ENCODE results near the gene STYX. TPM values are rescaled to one million over a fixed set of nuclear protein-coding genes. Genes with fewer than 3 reads are reported as not detected.
A peak's percentile ranks its signal among the peaks of the same experiment; 100 is the strongest.
"Not testable (repeated sequence)": the region's sequence is repeated elsewhere in the genome, so short reads cannot be mapped to it uniquely, and the experiment has no call there.

STYX gene
- total RNA-seq, 2 donors from 2014 or later: 13.4 to 14.0 TPM

DNA sequence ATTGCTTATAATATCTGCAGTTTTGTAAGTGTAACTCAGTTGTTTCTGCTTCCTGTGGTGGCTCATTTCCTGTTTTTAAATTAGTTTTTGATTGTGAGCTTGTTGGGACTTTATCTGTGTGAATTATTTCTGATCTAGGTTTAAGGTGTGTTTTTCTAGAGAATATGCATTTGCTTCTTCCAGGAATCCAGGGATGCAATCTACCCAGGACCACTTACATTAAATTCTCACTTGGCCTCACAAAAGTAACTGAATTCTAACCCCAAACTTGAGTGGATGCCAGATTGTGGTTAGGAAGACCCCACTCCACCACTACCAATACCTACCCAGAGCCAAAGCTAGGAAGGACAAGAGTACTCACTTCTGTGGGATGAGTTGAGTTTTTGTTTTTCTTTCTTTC lies 11.9 kb downstream of the STYX start:
- Mint-ChIP-seq H3K9me3 (no peaks in the 10 kb centered on the region), H3K4me3 (peak overlapping the region; percentile 86), H3K4me1 (peaks cover 29% of the 10 kb centered on the region), H3K27me3 (no peaks in the 10 kb centered on the region), H3K36me3 (ENCODE audit: low read depth) (peaks cover 17% of the 10 kb centered on the region), H3K27ac (peak overlapping the region; percentile 94)
- ATAC-seq (replicated peaks): peak; percentile 44

DNA sequence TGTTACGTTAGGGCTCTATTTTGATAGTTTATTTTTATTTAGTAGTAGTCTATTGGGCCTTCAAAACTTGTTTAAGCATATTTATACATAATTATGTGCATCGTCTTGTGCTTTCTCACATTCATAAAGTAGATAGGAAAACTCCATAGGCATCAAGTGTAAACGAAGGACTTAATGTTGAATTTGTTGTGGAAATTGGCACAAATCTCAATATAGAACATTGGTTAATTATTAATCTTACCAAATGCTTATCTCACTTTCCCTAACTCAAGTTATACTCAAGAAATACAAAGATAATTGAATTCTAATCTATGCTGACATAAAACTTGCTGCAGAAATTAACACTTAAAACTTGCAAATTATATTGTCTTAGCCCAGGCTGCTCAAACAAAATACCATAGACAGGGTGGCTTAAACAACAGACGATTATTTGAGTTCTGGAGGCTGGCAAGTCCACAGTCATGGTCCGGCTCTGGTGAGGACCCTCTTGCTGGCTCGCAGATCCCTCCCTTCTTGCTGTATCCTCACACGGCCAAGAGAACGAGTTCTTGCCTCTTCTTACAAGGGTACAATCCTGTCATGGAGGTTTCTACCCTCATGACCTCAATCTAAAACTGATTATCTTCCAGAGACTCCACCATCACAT lies 18.8 kb downstream of the STYX start:
- Mint-ChIP-seq H3K27ac (no peak overlapping the region), H3K9me3 (no peaks in the 10 kb centered on the region), H3K36me3 (ENCODE audit: low read depth) (peaks cover 71% of the 10 kb centered on the region), H3K4me3 (no peak overlapping the region), H3K4me1 (peaks cover 6% of the 10 kb centered on the region), H3K27me3 (no peaks in the 10 kb centered on the region)
- no peak for ATAC-seq (replicated peaks)

DNA sequence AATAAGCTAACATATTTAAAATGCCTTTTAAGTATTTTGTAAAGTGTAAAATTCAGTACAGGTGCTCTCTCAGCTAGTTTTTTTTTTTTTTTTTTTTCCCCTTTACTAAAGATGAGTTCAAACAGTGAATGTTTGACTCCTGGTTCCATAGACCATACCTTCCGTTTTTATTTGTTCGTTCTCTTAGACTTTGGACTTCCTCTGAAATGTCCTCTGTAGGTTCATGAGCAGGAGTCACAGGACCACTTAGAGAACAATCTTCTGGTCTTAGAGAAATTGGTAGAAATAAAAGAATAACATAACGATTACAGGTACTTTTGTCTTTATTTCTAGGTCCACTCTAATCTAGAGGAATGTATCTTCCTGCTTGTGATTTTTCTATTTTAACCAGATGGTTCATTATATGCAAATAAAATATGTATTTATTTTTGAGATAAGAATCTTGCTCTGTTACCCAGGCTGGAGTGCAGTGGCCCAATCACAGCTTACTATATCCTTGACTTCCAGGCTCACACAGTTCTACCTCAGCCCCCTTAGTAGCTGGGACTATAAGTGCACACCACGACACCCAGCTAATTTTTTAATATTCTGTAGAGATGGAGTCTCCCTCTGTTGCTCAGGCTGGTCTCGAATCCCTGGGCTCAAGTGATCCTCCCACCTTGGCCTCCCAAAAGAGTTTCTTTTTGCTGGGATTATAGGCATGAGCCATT lies 25.8 kb downstream of the STYX start:
- H3K4me1 Mint-ChIP-seq: no peaks in the 10 kb centered on the region
- H3K27me3 Mint-ChIP-seq: no peaks in the 10 kb centered on the region
- no peaks in the 10 kb centered on the region for H3K9me3 Mint-ChIP-seq
- H3K4me3 Mint-ChIP-seq: no peak overlapping the region
- ATAC-seq (replicated peaks): no peak
- H3K36me3 Mint-ChIP-seq (ENCODE audit: low read depth): peaks cover 54% of the 10 kb centered on the region
- H3K27ac Mint-ChIP-seq: no peak overlapping the region

DNA sequence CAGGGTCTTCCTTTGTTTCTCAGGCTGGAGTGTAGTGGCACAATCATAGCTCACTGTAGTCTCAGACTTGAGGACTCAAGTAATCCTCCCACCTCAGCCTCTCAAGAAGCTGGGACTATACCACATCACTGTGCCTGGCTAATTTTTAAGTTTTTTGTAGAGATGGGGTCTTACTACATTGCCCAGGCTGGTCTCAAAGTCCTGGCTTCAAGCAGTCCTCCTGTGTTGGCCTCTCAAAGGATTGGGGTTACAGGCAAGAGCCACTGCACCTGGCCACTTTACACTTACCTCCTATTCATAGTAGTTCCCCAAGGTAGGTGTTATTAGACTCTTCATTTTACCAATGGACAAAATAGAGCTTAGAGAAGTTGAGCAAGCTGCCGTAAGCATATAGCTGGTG lies 29.2 kb downstream of the STYX start:
- H3K4me1 Mint-ChIP-seq: peaks cover 6% of the 10 kb centered on the region
- no peak overlapping the region for H3K4me3 Mint-ChIP-seq
- ATAC-seq (replicated peaks): no peak
- no peak overlapping the region for H3K27ac Mint-ChIP-seq
- H3K36me3 Mint-ChIP-seq (ENCODE audit: low read depth): peaks cover 67% of the 10 kb centered on the region
- H3K27me3 Mint-ChIP-seq: no peaks in the 10 kb centered on the region
- H3K9me3 Mint-ChIP-seq: no peaks in the 10 kb centered on the region

DNA sequence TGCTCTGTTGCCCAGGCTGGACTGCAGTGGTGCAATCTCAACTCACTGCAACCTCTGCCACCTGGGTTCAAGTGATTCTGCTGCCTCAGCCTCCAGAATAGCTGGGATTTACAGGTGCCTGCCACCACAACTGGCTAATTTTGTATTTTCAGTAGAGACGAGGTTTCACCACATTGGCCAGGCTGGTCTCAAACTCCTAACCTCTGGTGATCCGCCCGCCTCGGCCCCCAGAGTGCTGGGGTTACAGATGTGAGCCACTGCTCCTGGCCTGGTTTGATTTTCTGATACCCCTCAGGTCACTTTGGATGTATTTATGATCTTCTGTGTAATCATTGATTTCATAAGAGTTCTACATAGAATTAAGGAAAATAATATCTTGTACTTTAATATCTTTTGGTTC lies 33.0 kb downstream of the STYX start:
- H3K4me3 Mint-ChIP-seq: peak overlapping the region; percentile 35
- peak overlapping the region; percentile 54 for H3K27ac Mint-ChIP-seq
- not testable (repeated sequence) for H3K4me1 Mint-ChIP-seq; ATAC-seq (replicated peaks); H3K27me3 Mint-ChIP-seq; H3K9me3 Mint-ChIP-seq
- H3K36me3 Mint-ChIP-seq (ENCODE audit: low read depth): peaks cover 87% of the 10 kb centered on the region

DNA sequence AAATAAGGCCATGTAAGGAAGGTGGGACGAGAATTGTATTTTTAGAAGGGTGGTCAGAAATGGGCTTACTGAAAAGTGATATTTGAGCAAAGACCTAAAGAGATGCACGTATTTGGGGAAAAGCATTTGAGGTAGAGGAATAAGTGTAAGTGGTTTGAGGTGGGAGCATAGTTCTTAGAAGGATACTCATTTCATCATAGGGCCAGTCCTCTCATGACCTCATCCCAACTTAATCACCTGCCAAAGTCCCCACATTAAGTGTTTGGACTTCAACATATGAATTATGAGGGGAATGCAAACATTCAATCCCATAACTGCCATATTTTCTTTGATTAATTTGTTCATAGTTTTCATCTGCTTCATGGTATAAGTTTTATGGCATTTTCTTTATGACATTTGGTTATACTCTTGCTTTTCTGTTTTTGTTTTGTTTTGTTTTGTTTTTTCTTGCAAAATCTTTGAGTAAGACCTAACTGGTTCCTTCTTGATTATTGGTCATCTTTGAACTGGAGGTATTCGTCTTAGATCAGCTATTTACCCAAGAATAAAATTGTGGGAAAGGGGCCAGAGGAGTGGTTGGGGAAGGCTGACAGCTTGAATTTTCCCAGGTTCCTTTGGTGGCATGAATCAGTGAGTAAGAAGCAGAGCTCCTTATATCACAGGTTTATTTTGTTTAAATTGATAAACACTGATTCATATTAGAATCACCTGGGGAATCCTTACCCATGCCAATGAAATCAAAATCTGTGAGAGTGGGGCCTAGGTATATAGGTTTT lies 37.3 kb downstream of the STYX start:
- no peaks in the 10 kb centered on the region for H3K9me3 Mint-ChIP-seq
- no peak overlapping the region for H3K4me3 Mint-ChIP-seq
- H3K4me1 Mint-ChIP-seq: peaks cover 18% of the 10 kb centered on the region
- no peaks in the 10 kb centered on the region for H3K27me3 Mint-ChIP-seq
- peaks cover 96% of the 10 kb centered on the region for H3K36me3 Mint-ChIP-seq (ENCODE audit: low read depth)
- peak overlapping the region; percentile 48 for H3K27ac Mint-ChIP-seq
- no peak for ATAC-seq (replicated peaks)

DNA sequence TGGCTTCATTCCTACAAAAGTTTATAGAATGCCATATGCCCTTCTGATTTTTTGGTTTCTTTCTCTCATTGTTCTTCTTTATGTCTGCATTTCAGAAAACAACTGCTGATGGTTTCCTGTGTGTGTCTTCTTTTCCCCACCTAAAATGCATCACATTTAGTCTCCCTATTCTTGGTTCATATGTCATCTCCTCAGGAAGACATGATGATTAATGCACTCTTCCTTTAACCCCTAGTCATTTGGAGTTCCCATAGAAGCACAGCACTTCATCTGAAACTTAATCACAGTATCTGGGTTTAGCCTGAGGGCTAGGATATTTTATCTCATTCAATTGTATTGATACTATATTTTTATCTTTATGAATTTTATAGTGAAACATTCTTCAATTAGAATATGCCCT lies 39.9 kb downstream of the STYX start:
- H3K27me3 Mint-ChIP-seq: no peaks in the 10 kb centered on the region

DNA sequence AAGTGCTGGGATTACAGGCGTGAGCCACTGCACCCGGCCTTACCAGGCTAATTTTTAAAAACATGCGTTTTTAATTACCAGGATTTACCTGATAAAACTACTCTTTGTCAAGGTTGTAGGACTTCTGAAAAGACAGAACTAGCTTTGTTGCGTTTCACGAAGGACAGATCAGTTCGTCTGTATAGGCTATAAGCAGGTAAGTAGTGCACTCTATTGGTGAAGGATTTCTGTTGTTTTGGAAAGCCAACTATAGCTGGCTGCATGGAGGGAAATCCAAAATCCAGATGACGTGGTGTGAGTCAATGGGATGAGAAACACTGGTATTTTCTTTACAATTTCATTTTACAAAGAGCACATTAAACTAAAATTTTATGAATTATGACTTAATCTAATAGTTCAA lies 46.9 kb downstream of the STYX start:
- H3K36me3 Mint-ChIP-seq (ENCODE audit: low read depth): peaks cover 93% of the 10 kb centered on the region
- no peak for ATAC-seq (replicated peaks)
- H3K4me1 Mint-ChIP-seq: peaks cover 9% of the 10 kb centered on the region
- no peak overlapping the region for H3K4me3 Mint-ChIP-seq
- no peaks in the 10 kb centered on the region for H3K9me3 Mint-ChIP-seq
- H3K27ac Mint-ChIP-seq: no peak overlapping the region
- no peaks in the 10 kb centered on the region for H3K27me3 Mint-ChIP-seq

More for the DNA sequence above, 39.9 kb downstream of the STYX start:
- Mint-ChIP-seq H3K4me1 (peaks cover 19% of the 10 kb centered on the region), H3K4me3 (peak overlapping the region; percentile 16), H3K27ac (peak overlapping the region; percentile 12), H3K36me3 (ENCODE audit: low read depth) (peaks cover 94% of the 10 kb centered on the region), H3K9me3 (no peaks in the 10 kb centered on the region)
- ATAC-seq (replicated peaks): peak; percentile 74

DNA sequence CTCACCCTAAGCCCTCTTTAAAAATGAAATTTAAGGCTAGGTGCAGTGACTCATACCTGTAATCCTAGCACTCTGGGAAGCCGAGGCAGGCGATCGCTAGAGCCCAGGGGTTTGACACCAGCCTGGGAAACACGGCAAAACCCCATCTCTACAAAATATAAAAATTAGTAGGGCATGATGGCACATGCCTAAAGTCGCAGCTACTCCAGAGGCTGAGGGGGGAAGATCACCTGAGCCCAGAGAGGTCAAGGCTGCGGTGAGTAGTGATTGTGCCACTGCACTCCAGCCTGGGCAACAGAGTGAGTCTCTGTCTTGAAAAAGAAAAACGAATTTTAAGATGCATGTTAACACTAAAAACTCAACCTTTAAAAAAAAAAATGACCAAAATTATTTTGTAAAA lies 48.7 kb downstream of the STYX start:
- Mint-ChIP-seq H3K27ac (no peak overlapping the region), H3K27me3 (no peaks in the 10 kb centered on the region), H3K9me3 (no peaks in the 10 kb centered on the region), H3K4me3 (no peak overlapping the region), H3K36me3 (ENCODE audit: low read depth) (peaks cover 92% of the 10 kb centered on the region), H3K4me1 (no peaks in the 10 kb centered on the region)
- ATAC-seq (replicated peaks): no peak

DNA sequence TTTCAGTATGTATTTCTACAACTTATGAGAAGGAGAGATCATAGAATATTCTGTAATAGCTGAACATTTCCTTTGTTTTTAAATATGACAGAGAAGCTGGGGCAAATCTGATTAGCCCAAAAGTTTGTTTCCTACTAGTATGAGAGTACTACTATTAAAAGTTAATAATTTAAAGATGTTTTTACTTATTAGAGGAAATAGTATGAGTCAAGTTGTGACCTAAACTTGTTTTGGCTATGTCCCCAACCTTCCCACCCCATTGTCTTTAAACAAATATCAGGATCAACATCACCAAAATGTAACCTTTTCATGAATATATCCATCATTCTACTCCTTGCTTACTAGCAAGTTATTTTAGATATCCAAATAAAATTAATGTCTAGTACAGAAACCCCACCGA lies 50.9 kb downstream of the STYX start:
- Mint-ChIP-seq H3K27ac (peak overlapping the region; percentile 41), H3K36me3 (ENCODE audit: low read depth) (peaks cover 71% of the 10 kb centered on the region), H3K27me3 (no peaks in the 10 kb centered on the region), H3K4me3 (no peak overlapping the region), H3K9me3 (no peaks in the 10 kb centered on the region), H3K4me1 (no peaks in the 10 kb centered on the region)
- ATAC-seq (replicated peaks): no peak

DNA sequence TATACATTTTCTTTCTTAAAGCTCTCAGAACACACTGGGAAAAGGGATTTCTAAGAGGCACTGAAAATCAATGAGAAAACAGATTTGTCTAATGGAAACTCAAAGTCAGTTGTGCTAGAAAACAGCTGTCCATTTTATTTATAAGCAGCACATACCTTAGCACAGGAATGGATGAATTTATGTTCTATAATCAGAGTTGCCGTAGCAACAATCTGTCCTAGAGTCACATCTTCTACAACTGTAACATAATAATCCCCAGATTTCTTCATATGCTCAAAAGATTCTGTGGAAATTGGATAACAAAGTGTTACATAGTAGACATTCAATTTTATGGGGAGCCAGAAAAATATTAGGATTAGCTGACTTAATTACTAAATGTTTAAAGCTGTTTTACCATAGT lies 51.7 kb downstream of the STYX start:
- ATAC-seq (replicated peaks): no peak
- Mint-ChIP-seq H3K4me1 (no peaks in the 10 kb centered on the region), H3K4me3 (no peak overlapping the region), H3K27me3 (no peaks in the 10 kb centered on the region), H3K36me3 (ENCODE audit: low read depth) (peaks cover 63% of the 10 kb centered on the region), H3K9me3 (no peaks in the 10 kb centered on the region), H3K27ac (no peak overlapping the region)

DNA sequence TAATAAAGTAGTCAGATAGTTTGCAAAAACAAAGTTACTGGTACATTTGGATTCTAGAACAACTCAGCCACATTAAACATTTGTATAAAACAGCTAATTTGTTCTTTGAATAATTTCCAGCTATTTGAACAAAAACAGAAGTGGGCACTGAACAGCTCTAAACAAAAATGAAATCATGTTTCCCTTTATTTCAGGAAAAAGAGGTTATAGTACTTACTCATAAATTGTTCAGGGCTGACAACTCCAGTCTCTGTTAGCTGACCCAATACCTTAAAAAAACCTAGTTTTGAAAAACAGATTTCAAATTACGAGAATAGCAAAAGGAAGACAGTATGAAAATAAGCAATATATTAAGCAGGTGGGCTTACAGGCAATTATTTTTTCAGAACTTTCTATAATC lies 53.2 kb downstream of the STYX start:
- H3K4me3 Mint-ChIP-seq: no peak overlapping the region
- ATAC-seq (replicated peaks): no peak
- H3K9me3 Mint-ChIP-seq: no peaks in the 10 kb centered on the region
- peaks cover 51% of the 10 kb centered on the region for H3K36me3 Mint-ChIP-seq (ENCODE audit: low read depth)
- no peaks in the 10 kb centered on the region for H3K27me3 Mint-ChIP-seq
- H3K4me1 Mint-ChIP-seq: peaks cover 3% of the 10 kb centered on the region
- no peak overlapping the region for H3K27ac Mint-ChIP-seq

DNA sequence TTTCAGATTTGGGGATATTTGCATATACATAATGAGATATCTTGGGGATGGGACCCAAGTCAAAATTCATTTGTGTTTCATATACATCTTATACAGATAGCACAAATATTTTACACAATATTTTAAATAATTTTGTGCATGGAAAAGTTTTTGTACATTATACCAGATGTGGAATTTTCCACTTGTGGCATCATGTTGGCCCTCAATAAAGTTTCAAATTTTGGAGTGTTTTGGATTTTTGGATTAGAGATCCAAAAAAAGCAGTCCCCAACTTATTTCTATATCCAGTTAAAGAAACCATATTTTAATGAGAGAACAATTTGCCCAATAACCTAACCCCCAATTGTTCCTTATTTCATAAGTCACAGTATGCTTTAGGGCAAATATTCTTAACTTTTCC lies 56.9 kb downstream of the STYX start:
- H3K27ac Mint-ChIP-seq: no peak overlapping the region
- peaks cover 21% of the 10 kb centered on the region for H3K4me1 Mint-ChIP-seq
- ATAC-seq (replicated peaks): no peak
- H3K9me3 Mint-ChIP-seq: no peaks in the 10 kb centered on the region
- H3K4me3 Mint-ChIP-seq: no peak overlapping the region
- H3K27me3 Mint-ChIP-seq: no peaks in the 10 kb centered on the region
- peaks cover 22% of the 10 kb centered on the region for H3K36me3 Mint-ChIP-seq (ENCODE audit: low read depth)

DNA sequence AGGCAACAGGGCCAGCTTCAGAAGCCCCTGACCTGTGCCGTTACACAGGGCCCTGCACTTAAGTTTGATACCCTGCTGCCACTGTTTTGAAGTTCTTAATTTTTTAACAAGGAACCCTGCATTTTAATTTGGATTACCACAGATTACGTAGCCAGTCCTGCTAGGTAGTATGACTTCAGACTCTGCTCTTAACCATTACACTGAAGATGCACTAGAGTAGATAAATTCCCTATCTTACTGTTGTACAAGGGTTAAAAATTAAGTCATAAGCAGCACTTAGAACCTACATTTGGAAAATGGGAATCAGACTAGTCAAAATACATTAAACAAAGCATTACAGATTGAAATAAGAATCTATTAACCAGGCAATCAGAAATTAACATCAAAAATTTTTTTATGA lies 59.2 kb downstream of the STYX start:
- Mint-ChIP-seq H3K36me3 (ENCODE audit: low read depth) (peaks cover 8% of the 10 kb centered on the region), H3K27ac (no peak overlapping the region), H3K4me1 (peaks cover 26% of the 10 kb centered on the region), H3K27me3 (no peaks in the 10 kb centered on the region), H3K9me3 (no peaks in the 10 kb centered on the region), H3K4me3 (peak overlapping the region; percentile 96)
- no peak for ATAC-seq (replicated peaks)

Data from activated T-helper 17 cell treated with anti-CD3 and anti-CD28 coated beads, Interleukin-2, amount 50 U/mL, for 72 hours (primary cell).